RWPE2 (cell line): ENCODE measurements around the gene ARID1A.
A peak's percentile ranks its signal among the peaks of the same experiment; 100 is the strongest.

Experiments used
- ATAC-seq: fragments of 200-7000 bp; cut with Tn5 transposase; 3 replicates; pipeline ENCODE4 v1.9.1; 2021; ENCODE audit warnings: low read depth
- DNase-seq: peaks from one replicate; pipeline ENCODE4 v3.0.0-alpha.2; 2020; ENCODE audit warnings: low spot score
- H3K27ac ChIP-seq: fragments of 450-650 bp; 2 replicates; pipeline ENCODE4 v1.5.1; 2017; ENCODE audit warnings: mild to moderate bottlenecking; ENCODE audit not compliant: poor library complexity, severe bottlenecking
- H3K27me3 ChIP-seq: fragments of 250-450 bp; sonication (Bioruptor Pico); 2 replicates; pipeline ENCODE4 v1.5.1; 2021; ENCODE audit warnings: mild to moderate bottlenecking, moderate library complexity; ENCODE audit not compliant: insufficient read depth, poor library complexity, severe bottlenecking
- H3K36me3 ChIP-seq: fragments of 250-450 bp; sonication (Bioruptor Pico); 2 replicates; pipeline ENCODE4 v1.5.1; 2020; ENCODE audit warnings: low read depth, mild to moderate bottlenecking, moderate library complexity
- H3K4me1 ChIP-seq: fragments of 250-450 bp; sonication (Bioruptor Pico); 2 replicates; pipeline ENCODE4 v1.5.1; 2021; ENCODE audit warnings: mild to moderate bottlenecking, moderate library complexity; ENCODE audit not compliant: insufficient read depth, poor library complexity, severe bottlenecking
- H3K4me3 ChIP-seq: fragments of 250-450 bp; sonication (Bioruptor Pico); 2 replicates; pipeline ENCODE4 v1.5.1; 2021; ENCODE audit warnings: mild to moderate bottlenecking, moderate library complexity; ENCODE audit not compliant: severe bottlenecking
- H3K9me3 ChIP-seq: fragments of 250-450 bp; sonication (Bioruptor Pico); 2 replicates; pipeline ENCODE4 v1.5.1; 2021; ENCODE audit warnings: mild to moderate bottlenecking, moderate library complexity; ENCODE audit not compliant: severe bottlenecking
- CTCF ChIP-seq: fragments of 450-650 bp; IDR thresholded peaks from one replicate; pipeline ENCODE4 v1.5.1; 2017; ENCODE audit warnings: mild to moderate bottlenecking, moderate library complexity; ENCODE audit not compliant: poor library complexity, severe bottlenecking

ARID1A gene

GRCh38 chr1:26710811-26711210, 15.0 kb downstream of the ARID1A start:
- H3K4me1 ChIP-seq, result peaks cover 27% of the 10 kb centered on the region
- H3K4me3 ChIP-seq, result no peak overlapping the region
- TF ChIP-seq CTCF, result no peak
- no peaks in the 10 kb centered on the region for H3K27me3 ChIP-seq
- DNase-seq (no peak), ATAC-seq (no peak)
- peaks cover 57% of the 10 kb centered on the region for H3K36me3 ChIP-seq
- no peaks in the 10 kb centered on the region for H3K9me3 ChIP-seq
- H3K27ac ChIP-seq, result no peak overlapping the region

GRCh38 chr1:26711777-26712176, 16.0 kb downstream of the ARID1A start:
- peaks cover 21% of the 10 kb centered on the region for H3K4me1 ChIP-seq
- H3K36me3 ChIP-seq, result peaks cover 58% of the 10 kb centered on the region
- H3K4me3 ChIP-seq, result no peak overlapping the region
- no peak overlapping the region for H3K27ac ChIP-seq
- ATAC-seq, result no peak
- H3K9me3 ChIP-seq, result no peaks in the 10 kb centered on the region
- H3K27me3 ChIP-seq, result no peaks in the 10 kb centered on the region
- no peak for DNase-seq
- no peak for TF ChIP-seq CTCF

- DNase-seq, result no peak
Measured at GRCh38 chr1:26717017-26717491, 21.2 kb downstream of the ARID1A start.

GRCh38 chr1:26719205-26719604, 23.4 kb downstream of the ARID1A start:
- ATAC-seq (no peak), DNase-seq (no peak)
- Histone ChIP-seq H3K27ac (no peak overlapping the region), H3K9me3 (no peaks in the 10 kb centered on the region), H3K27me3 (no peaks in the 10 kb centered on the region), H3K4me3 (no peak overlapping the region), H3K4me1 (peaks cover 33% of the 10 kb centered on the region), H3K36me3 (peaks cover 33% of the 10 kb centered on the region)
- peak; percentile 15 for TF ChIP-seq CTCF

More at GRCh38 chr1:26717017-26717491, 21.2 kb downstream of the ARID1A start:
- Histone ChIP-seq H3K36me3 (peaks cover 52% of the 10 kb centered on the region), H3K27ac (peak overlapping the region; percentile 11), H3K9me3 (no peaks in the 10 kb centered on the region), H3K27me3 (no peaks in the 10 kb centered on the region), H3K4me1 (peaks cover 13% of the 10 kb centered on the region), H3K4me3 (no peak overlapping the region)
- ATAC-seq, result peak; percentile 58; the same call in 2 of the 3 replicates
- TF ChIP-seq CTCF, result no peak

GRCh38 chr1:26721669-26722355, 26.0 kb downstream of the ARID1A start:
- no peak for ATAC-seq
- H3K27ac ChIP-seq, result peak overlapping the region; percentile 52
- peaks cover 35% of the 10 kb centered on the region for H3K4me1 ChIP-seq

More at GRCh38 chr1:26721669-26722355, 26.0 kb downstream of the ARID1A start:
- no peak for DNase-seq
- H3K27me3 ChIP-seq, result no peaks in the 10 kb centered on the region
- H3K36me3 ChIP-seq, result peaks cover 25% of the 10 kb centered on the region
- no peaks in the 10 kb centered on the region for H3K9me3 ChIP-seq
- TF ChIP-seq CTCF, result no peak
- H3K4me3 ChIP-seq, result no peak overlapping the region
